D721Med (cell line): ENCODE results near the gene DIPK1A.

Experiments
- DNase-seq: peaks from one replicate; pipeline ENCODE4 v3.0.0; 2011; ENCODE audit warnings: low spot score; ENCODE audit not compliant: insufficient read length
- FAIRE-seq: peaks from 2 replicates; lab custom pipeline; 2011; peaks lifted over from hg19 to GRCh38; lab: Jason Lieb, UNC
- CTCF ChIP-seq: IDR thresholded peaks from 2 replicates; pipeline ENCODE4 v1.5.1; 2012; ENCODE audit warnings: mild to moderate bottlenecking, control low read depth; ENCODE audit not compliant: insufficient read depth; ENCODE audit errors: missing control alignments

The DIPK1A gene

GRCh38 chr1:92848201-92848600 lies 113.1 kb downstream of the DIPK1A start:
- no peak for FAIRE-seq
- DNase-seq = no peak
- no peak for TF ChIP-seq CTCF

- no peak for TF ChIP-seq CTCF
- no peak for DNase-seq
- no peak for FAIRE-seq
These were observed 115.4 kb downstream of the DIPK1A start for GRCh38 chr1:92845908-92846307.

- no peak for TF ChIP-seq CTCF
- no peak for DNase-seq
- no peak for FAIRE-seq
These were observed 116.8 kb downstream of the DIPK1A start for GRCh38 chr1:92844439-92844838.

- DNase-seq (no peak), FAIRE-seq (no peak)
- TF ChIP-seq CTCF = no peak
These were observed 117.6 kb downstream of the DIPK1A start for GRCh38 chr1:92843429-92844352.

GRCh38 chr1:92843046-92843423 lies 118.2 kb downstream of the DIPK1A start:
- no peak for TF ChIP-seq CTCF
- DNase-seq (no peak), FAIRE-seq (no peak)

- no peak for FAIRE-seq
- no peak for TF ChIP-seq CTCF
These were observed 118.9 kb downstream of the DIPK1A start for GRCh38 chr1:92842082-92843045.

More at GRCh38 chr1:92842082-92843045, 118.9 kb downstream of the DIPK1A start:
- no peak for DNase-seq
